ENCODE data around the gene PTPN20.

DNA sequence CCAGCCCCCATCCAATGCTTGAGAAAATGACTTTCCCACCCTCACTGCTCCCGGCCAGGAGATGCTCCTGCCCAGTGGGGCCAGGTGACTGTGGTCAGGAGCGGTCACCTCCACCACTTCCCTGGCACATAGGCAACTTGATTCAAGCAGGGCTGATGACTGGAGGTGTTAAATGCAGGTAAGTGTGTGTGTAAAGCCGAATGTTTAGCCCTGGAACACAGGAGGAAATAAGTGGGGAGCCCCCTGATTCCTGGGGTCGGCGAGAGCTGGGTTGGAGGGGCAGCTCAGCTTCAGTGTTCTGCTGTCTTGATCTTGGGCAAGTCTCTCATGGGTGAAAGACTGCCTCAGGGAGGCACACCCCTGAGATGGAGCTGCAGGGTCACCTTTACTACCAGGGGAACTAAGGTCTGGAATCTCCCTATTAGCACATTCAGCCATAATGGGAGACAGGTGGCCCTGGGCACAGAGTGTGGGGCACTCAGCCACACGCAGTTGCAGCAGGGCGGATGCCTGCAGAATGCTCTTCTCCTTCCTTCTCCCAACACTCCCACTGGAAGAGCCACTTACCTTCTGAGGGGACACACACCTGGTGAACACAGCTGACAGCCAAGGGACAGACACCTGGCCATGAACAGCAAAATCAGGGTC is 124.1 kb downstream of the PTPN20 start:
- TF ChIP-seq CTCF (IDR thresholded peaks at IDR 0.05; ENCODE audit: control extremely low read depth in 1 of 3, insufficient read depth in 1 of 3, low read depth in 1 of 3, low read length in 3 of 3) = no peak
- TF ChIP-seq JUN (IDR thresholded peaks at IDR 0.05; ENCODE audit: low read depth, low read length) = no peak
- TF ChIP-seq MAFK (IDR thresholded peaks at IDR 0.05; ENCODE audit: low read depth, low read length) = no peak
- TF ChIP-seq, protein P1, sequence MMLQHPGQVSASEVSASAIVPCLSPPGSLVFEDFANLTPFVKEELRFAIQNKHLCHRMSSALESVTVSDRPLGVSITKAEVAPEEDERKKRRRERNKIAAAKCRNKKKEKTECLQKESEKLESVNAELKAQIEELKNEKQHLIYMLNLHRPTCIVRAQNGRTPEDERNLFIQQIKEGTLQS (IDR thresholded peaks at IDR 0.05; ENCODE audit: insufficient read depth, low read depth, low read length) = no peak
- TF ChIP-seq TAF1 (IDR thresholded peaks at IDR 0.05; ENCODE audit: low read depth, low read length) = no peak
- no peak for TF ChIP-seq RXRA (IDR thresholded peaks at IDR 0.05; ENCODE audit: insufficient read depth, low read depth, low read length)
- TF ChIP-seq NRF1 (IDR thresholded peaks at IDR 0.05; ENCODE audit: low read depth, low read length) = no peak
